ENCODE measurements around the gene BAHCC1.
"Not testable (repeated sequence)": the region's sequence is repeated elsewhere in the genome, so short reads cannot be mapped to it uniquely, and the experiment has no call there.

Gene BAHCC1

DNA sequence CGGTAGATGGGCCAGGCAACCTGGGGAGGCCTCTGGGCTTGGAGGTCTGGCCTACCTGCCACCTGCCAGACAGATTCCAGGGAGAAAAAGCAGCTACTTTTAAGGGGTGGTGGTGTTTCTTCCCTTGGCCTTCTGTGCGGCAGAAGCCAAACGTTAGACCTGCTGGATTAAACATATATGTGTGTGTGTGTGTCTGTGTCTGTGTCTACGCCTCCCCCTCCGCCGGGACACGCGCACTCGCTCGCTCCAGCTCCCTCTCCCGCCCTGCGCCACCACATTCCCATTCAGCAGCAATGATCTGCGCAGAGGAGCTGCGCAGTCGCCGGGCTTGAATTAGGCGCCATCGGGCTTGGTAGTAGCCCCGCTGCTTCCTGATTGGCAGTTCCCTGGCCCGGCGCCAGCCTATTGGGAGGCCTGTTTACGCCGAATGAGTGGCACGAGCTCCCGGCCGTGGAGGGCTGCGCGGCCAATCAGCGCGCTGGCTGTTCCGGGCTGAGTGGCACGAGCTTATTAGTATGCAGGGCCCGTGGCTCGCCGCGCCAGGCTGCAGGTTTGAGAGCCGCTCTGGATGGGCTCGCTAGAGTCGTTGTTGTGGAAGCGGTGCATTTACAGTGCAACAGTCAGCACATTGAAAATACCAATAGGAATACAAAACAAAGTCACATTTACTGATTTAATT lies at the start of gene BAHCC1:
Gene BAHCC1 (plus strand): TSS at position 537 of the 679 bp plus-strand sequence. CDS start 4,283 bp downstream, outside the sequence.
- peak; percentile 97 for DNase-seq

DNA sequence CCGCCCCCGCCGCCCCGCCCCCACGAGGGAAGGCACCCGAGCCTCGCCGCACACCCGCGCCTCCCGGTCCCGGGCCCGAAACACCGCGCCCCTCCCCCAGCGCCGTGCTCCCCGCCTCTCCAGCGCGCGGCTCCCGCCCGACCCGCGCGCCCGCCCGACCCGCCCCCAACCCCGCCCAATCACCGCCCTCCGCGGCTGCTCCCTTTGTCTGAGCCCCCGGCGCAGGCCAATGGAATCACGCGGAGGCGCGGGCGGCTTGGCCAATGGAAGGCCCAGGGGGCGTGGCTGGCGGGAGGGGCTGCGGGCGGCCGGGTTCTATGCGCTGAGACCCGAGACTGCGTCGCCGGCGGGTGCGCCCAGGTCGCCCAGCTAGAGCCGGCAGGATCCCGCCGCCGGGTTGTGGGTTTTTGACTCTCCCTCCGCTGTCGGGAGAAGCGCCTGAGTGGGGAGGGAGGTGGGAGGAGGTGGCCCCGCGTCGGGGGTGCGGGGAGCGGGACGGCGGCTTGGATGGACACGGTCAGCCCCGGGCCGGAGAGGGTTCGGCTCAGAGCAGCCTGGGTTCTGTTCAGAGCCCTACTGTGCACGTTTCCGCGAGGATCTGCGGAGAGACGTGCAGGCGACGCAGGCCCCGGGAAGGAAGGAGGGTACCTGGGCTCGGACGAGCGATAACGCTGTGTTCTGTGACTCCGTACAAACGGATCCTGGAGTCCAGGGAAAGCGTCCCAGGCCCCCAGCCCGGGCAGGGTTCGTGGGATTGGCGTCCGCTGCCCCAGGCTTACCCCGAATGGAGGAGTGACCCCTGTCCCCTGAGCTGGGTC lies 49.0 kb upstream of the BAHCC1 start:
- peak; percentile 74 for DNase-seq

DNA sequence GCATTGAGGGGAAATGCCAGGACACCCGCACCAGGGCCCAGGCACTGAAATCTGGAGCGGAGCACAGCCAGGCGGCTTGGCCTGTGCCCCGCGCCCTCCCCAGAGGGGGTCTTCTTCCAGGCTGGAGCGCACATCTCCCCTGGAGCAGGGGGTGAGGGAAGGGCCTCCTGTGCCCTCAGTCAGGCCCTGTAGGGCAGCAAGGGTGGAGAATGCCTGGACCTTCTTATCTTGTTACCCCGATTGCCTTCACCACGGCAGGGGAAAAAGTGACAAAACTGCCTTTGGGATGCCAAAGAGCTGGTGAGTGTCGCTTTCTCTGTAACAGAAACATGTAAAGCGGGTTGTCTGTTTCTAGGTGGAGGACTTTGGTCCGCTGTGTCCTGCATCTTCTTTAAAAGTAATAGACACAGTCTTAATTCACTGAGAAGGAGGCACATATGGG lies 48.3 kb upstream of the BAHCC1 start:
- no peak for DNase-seq

DNA sequence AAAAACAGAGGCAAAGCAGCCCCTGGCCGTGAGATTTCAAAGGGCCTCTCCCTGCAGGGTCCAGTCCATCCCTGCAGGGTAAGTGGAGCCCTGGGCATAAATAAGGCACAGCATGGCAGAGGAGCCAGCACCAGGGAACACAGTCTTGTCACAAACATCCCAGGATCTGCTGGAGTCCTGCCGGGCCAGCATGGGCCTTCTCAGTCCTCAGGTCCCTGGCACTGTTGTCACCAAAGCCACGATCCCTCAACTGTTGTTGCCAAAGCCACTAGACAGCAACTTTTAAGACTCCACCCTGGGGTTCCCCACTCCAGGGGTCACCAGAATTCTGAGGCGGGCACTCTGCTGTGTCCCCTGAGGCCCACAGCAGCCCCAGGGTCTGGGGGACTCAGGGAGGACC lies 47.8 kb upstream of the BAHCC1 start:
- DNase-seq: no peak

DNA sequence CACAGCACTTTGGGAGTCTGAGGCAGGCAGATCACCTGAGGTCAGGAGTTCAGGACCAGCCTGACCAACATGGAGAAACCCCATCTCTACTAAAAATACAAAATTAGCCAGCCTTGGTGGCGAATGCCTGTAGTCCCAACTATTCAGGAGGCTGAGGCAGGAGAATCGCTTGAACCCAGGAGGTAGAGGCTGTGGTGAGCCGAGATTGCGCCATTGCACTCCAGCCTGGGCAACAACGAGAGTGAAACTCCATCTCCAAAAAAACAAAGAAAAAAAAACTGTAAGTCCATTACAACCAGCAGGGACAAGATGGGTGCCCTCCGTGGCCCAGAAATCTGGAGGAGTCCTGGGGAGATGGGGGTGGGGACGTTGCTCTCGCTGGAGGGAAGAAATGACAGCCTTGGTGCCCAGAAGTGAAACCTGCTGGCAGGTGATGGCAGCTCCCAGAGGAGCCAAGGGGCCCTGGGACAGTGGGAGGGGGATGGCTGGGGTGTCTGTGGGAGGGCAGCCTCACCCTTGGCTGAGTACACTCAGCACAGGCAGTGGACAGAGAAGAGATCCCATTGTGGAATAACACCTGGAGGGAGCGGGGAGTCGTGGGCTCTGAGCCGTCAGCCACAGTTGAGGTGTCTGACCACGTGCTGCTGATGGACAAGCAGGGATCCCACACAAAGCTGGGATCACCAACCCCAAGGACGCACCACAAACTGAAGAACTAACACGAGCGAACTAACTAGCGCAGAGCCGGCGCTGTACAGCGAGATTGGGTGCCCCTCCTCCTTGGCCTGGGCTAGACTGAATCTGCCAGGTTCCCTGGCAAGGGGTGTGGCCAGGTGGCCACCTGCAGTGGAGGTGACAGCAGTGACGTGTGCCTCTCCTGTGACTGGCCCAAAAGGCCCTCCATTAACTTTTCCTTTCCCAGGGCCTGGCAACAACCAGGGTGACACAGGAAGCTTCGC lies 46.9 kb upstream of the BAHCC1 start:
- DNase-seq: no peak

DNA sequence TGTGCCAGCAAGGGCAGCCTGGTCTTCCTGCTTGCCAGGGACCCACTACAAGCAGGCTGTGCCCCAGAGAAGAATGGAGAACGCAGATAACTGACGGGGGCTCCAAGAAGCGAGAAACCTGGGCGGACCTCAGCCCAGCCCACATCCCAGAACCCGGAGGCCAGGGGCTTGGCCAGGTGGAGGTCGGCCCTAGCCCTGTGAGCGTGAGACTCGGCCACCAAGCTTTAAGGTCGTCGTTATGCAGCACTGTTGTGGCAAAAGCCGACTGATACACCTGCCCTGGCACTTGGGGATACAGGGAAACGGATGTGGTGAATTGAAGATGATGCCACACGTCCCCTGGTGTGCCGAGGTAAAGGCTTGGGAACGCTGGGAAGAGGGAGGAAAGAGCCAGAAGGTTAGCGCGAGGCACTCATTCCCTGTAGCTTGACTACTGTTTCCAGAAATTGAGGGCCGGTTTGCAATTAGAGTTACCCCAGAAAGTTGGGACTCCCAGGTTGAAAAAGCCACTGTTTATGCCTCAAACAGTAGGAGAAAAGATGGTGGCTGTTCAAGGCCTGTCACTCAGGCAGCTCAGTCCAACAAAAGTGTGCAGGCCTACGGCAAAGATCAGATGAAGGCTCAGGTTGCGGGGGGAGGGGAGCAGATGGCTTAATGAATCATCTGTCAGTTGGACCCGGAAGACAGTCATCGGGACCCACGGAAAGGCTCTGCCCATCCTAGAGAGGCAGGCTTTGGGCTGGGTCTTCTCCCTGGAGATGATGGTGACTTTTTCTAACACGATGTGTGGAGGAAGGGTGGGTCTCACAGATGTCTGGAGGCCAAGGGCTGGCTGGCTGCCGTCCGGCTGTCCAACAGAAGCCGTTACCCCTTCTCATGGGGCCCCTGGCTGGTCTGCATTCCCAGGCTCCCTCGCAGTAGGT lies 45.6 kb upstream of the BAHCC1 start:
- DNase-seq: no peak

DNA sequence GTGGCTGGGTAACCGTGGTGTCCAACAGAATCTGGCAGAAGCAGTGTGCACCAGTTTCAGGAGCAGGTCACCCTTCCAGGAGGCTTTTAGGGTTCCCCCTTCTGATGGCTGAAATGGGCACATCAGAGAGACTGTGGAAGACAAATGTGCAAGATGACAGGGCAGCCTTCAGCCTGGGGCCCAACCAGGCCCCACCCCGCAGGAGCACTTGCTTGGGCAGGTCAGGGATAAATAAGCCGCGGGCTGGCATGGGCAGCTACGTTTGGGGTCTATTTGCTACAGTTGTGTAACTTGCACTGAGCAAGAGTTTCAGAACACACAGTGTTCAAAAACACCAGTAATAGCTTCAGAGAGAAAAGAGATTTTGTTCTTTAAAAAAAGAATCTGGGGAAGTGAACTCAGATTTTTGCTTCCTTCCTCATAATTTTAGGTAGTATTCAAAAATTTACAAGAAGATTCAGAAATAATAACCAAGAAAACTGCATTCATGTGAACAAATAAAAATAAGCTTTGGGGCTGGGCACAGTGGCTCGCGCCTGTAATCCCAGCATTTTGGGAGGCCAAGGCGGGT lies 44.9 kb upstream of the BAHCC1 start:
- DNase-seq: no peak

DNA sequence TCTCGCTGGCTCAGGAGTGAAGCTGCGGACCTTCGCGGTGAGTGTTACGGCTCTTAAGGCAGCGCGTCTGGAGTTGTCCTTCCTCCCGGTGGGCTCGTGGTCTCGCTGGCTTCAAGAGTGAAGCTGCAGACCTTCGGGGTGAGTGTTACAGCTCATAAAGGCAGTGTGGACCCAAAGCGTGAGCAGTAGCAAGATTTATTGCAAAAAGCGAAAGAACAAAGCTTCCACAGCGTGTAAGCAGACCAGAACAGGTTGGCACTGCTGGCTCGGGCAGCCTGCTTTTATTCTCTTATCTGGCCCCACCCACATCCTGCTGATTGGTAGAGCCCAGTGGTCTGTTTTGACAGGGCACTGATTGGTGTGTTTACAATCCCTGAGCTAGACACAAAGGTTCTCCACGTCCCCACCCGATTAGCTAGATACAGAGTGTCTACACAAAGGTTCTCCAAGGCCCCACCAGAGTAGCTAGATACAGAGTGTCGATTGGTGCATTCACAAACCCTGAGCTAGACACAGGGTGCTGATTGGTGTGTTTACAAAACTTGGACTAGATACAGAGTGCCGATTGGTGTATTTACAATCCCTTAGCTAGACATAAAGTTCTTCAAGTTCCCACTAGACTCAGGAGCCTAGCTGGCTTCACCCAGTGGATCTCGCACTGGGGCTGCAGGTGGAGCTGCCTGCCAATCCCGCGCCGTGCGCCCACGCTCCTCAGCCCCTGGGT lies 43.8 kb upstream of the BAHCC1 start:
- DNase-seq: not testable (repeated sequence)

DNA sequence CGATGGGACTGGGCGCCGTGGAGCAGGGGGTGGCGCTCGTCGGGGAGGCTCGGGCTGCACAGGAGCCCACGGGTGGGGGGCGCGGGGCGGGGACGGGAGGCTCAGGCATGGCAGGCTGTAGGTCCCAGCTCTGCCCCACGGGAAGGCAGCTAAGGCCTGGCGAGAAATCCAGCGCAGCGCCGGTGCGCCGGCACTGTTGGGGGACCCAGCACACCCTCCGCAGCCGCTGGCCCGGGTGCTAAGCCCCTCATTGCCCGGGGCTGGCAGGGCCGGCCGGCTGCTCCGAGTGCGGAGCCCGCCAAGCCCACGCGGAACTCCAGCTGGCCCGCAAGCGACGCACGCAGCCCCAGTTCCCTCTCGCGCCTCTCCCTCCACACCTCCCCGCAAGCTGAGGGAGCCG lies 43.2 kb upstream of the BAHCC1 start:
- not testable (repeated sequence) for DNase-seq

DNA sequence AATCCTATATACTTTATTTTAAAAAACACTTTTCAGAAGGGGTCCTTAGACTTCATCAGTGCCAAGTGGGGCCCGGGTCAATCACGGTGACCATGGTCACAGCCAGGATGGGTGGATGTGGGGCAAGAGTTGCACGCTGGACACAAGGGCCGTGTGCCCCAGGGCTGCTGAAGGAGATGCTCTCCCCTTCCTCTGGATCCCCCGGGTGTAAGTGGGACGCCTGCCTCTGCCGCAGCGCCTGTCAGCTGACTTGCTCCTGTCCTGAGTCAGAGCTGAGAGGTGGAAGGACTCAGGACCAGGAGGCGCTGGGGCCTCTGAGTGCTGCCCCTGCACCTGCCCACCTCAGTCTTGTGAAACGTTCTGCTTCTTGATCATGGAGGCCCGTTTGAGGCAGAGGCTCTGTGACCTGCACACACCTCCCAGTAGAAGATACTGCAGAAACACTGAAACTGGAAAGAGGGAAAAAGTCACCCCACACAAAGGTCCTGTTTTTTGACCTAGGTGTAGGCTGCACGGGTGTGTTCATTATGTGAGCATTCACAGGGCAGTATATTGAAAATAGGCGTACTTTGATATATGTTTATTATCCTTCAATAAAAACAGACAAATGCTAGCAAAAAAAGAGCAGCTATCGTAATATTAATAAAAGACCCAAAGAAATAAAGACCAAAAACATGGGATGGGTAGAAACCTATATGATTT lies 40.9 kb upstream of the BAHCC1 start:
- DNase-seq: no peak

DNA sequence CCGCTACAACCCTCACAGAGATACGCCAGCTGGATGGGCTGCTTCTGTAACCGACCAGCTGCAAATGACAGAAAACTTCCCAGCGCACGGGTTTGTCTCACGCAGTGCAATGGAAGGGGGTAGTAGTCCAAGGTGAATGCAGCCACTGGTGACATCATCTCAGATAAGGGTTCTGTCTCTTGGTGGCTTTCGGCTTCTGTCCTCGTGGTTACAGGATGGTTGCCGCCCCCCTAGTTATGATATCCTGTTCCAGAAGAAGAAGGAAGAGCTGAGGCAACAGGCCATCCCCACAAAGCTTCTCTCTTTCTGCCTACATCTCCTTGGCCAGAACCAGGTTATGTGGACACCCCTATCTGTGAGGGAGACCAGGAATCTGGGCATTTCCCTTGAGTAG lies 40.3 kb upstream of the BAHCC1 start:
- DNase-seq: no peak

DNA sequence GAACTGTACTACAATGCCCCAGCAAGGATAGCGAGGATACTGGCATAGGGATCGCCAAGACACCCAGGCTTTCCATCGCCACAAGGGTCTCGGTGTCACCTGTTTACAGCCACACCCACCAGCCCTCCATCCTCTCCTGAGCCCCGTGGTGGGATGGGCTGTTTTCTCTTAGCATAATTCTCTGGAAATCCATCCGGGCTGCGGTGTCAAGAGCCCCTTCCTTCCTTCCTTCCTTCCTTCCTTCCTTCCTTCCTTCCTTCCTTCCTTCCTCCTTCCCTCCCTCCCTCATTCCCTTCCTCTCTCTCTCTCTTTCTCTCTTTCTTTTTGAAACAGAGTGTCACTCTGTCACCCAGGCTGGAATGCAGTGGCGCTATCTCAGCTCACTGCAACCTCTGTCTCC lies 36.0 kb upstream of the BAHCC1 start:
- no peak for DNase-seq

DNA sequence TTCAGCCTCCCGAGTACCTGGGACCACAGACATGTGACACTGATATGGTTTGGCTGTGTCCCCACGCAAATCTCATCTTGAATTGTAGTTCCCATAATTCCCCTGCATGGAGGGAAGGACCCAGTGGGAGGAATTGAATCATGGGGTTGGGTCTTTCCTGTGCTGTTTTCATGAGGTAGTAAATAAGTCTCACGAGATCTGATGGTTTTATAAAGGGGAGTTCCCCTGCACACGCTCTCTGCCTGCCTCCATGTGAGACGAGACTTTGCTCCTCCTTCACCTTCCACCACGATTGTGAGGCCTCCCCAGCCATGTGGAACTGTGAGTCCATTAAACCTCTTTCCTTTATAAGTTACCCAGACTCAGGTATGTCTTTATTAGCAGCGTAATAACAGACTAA lies 33.3 kb upstream of the BAHCC1 start:
- not testable (repeated sequence) for DNase-seq

DNA sequence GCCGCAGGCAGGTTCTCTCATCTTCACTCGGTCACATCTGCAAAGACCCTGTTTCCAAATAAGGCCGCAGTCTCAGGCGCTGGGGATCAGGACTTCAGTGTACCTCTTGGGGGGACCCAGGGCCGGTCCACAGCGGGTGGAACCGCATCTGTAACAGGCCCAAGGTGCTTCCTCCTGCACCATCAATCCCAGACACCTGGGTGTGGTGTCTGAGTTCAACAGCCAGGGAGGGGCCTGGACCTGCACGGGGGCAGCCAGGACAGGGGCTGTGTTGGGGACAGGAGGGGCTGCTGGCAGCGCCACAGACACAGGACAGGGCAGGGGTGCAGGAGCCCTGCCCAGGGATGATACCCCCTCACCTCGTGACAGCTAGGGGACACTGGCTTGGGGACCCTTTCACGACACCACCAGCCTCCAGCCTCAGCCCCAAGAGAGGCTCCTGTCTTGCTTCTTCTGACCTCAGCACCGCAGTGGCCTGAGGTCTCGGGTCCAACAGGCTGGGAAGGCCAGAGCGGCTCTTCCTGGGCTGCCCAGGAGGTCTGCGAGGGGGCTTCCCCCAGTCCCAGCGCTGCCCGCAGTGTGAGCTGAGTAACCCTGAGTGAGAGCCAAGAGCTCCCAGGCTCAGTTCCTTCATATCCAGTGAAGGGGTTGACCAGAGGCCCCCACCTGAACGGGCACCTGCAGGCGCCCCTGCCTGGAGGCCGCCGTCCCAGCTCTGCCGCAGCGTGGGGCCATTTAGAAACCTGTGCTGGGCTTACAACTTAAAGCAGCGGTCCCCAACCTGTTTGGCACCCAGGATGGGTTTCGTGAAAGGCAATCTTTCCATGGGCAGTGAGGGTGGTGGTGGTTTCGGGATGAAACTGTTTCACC lies 30.7 kb upstream of the BAHCC1 start:
- DNase-seq: no peak

DNA sequence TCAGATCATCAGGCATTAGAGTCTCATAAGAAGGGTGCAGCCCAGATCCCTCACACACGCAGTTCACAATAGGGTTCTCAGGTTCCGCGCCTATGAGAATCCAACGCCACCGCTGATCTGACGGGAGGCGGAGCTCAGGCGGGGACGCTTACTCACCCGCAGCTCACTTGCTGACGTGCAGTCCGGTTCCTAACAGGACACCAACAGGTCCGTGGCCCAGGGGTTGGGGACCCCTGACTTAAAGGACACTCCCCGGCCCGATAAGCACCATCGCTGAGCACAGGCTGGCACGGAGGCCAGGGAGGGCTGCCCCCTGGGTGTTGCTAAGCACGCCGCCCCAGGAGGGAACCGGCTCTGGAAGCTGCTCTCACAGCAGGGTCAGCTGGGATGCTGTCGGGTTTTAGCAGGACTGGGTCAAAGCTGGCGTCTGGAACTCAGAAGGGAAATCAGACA lies 30.1 kb upstream of the BAHCC1 start:
- no peak for DNase-seq

DNA sequence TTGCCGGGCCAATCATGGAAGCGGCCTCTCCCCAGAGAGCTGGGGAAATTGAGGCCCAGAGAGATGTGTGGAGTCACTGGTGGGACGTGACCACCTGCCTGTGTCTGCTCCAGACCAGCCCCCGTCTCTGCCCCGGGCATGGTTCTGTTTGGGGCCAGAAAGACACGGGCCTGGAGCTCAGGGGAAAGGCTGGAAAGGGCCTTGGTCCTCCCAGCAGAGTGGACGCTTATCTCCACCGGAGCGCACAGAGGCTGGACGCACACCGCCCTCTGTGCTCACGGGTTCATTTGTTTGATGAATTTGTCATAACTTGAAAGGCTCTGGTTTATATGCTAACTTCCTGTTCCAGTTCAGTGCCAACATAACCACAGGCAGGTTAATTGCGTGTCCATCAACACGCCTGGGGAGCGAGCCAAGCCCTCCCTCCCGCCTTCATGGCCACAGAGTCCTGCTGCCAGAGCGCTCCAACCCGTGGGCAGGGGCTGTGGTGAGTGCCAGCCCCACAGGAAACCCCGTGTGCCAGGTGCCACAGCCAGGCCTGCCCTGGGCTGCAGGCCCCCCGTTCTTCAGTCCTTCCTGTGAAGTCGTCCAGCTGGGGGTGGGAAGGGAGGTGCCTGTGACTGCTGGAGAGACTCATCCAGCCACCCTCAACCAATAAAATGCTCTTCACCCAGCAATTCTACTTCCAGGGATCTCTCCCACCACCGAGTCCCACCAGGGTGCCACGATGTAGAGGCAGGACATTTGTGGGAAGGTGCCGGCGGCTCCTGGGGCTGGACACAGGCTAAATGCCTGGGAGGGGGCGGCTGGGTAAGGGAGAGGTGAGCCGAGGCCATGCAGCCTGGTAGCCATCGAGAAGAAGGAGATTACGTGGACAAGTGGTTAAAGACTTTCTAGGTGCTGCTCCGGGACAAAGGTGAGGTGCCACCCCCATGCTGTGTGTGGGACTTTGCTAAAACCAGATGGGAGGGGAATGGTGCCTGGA lies 29.4 kb upstream of the BAHCC1 start:
- DNase-seq: peak; percentile 95

DNA sequence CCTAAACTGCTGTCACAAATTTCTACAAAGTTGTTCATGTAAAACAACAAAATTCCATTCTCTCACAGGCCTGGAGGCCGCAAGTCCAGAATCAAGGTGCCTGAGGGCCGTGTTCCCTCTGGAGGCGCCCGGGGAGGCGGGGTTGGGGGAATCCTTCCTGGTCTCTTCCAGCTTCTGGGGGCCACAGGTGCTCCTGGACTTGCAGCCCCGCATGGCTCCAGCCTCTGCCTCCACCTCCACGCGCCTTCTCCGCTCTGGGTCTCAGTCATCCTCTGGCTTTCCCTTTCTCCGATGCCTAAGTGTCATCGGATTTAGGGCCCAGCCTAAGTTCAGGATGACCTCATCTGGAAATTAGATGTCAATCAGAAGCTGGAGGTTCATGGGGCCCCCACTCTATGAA lies 28.6 kb upstream of the BAHCC1 start:
- DNase-seq: no peak

DNA sequence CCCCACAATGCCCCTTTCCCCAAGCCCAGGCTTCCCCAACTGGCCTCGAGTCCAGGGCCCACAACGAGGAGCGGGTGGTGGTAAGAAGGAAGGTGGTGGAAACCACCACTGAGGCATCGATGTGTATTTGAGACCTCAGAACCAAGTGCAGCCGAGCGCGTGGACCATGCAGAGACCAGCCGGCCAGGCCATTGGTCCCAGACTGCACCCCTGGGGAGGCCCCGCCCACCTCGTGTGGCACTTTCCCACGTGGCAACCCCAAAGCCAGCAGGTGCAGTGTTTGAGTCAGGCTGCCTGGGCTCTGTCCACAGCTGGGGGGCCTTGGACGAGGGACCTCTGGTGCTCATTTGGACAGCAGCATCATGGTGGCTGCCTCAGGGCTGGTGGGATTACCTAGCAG lies 28.1 kb upstream of the BAHCC1 start:
- DNase-seq: no peak
